ENCODE data around the gene RUNX2. TPM values are rescaled to one million over a fixed set of nuclear protein-coding genes. Genes with fewer than 3 reads are reported as not detected.

RUNX2 gene
- total and polyA plus RNA-seq, 8 donors: 0.80 to 18.7 (median 2.7) TPM; not detected in 1

DNA sequence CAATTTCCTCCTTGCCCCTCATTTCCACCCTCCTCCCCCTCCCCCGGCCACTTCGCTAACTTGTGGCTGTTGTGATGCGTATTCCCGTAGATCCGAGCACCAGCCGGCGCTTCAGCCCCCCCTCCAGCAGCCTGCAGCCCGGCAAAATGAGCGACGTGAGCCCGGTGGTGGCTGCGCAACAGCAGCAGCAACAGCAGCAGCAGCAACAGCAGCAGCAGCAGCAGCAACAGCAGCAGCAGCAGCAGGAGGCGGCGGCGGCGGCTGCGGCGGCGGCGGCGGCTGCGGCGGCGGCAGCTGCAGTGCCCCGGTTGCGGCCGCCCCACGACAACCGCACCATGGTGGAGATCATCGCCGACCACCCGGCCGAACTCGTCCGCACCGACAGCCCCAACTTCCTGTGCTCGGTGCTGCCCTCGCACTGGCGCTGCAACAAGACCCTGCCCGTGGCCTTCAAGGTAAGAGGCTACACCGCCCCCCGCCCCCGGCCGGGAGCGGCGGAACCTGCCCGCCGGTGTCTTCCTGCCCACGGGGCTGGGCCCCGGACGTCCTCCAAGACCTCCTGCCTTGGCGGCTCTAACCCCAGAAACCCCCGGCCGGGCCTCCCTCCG, 94.5 kb downstream of the RUNX2 start:
- intact Hi-C loops (cut with DNase I; ENCODE audit: low total_unique reads): no loop called here
- peak; percentile 36 to 74 for DNase-seq
- peaks cover 3 to 76% (median 49%) of the 10 kb centered on the region in 3 donors for H3K27me3 ChIP-seq
- peaks cover 32 to 51% (median 48%) of the 10 kb centered on the region in 4 donors for H3K4me1 ChIP-seq
- 0 to 1% (median 1%) methylated on average over 31 to 55 of the region's 55 CpGs for WGBS, 5 donors
- peak overlapping the region; percentile 76 to 87 (median 82) for H3K27ac ChIP-seq
- no peaks in the 10 kb centered on the region for H3K36me3 ChIP-seq
- no peaks in the 10 kb centered on the region for H3K9me3 ChIP-seq
- TF ChIP-seq POLR2AphosphoS5 (IDR thresholded peaks at IDR 0.05): no peak
- H3K4me3 ChIP-seq: peak overlapping the region; percentile 56 to 73 (median 63)

DNA sequence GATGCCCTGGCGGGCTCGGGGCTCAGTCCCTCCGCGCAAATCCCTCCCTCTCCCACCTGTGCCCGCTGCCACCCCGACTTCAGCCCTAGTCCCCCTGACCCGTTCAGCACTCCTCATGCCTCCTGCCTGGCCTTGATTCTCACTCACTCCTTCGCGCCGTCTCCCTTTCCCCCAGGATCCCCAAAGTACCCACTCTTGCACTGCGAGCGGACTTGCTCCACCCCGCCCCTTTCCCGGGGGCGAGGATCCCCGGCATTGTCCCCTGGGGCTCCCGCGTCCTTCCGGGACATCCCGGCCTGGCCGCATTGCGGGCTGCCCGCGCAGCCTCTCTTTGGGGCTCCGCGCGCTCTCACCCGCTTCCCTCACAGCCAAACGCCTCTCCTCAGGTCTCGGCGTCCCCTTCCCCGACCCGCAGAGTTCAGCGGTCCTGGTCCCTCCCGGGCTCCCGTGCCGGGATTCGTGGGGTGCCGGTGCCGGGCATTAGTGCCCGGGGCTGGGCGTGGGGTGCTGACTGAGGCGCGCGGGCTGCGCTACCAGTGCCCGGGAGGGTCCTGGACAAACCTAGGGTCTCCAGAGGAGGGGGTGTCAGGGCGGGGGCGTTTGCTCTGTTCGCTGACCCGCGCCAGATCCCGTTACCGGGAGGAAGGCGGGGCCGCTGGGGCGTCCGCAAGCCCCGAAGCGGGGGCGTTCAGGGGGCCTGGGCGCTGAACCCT, 95.1 kb downstream of the RUNX2 start:
- intact Hi-C loops (cut with DNase I; ENCODE audit: low total_unique reads): no loop called here
- Histone ChIP-seq H3K9me3 (no peaks in the 10 kb centered on the region), H3K27ac (peak overlapping the region; percentile 76 to 87 (median 82)), H3K27me3 (peaks cover 3 to 69% (median 49%) of the 10 kb centered on the region in 3 donors), H3K4me3 (peak overlapping the region; percentile 56 to 73 (median 63)), H3K36me3 (no peaks in the 10 kb centered on the region), H3K4me1 (peaks cover 32 to 51% (median 48%) of the 10 kb centered on the region in 4 donors)
- 0 to 1% (median 1%) methylated on average over 36 to 62 of the region's 62 CpGs for WGBS, 5 donors
- TF ChIP-seq EP300 (IDR thresholded peaks at IDR 0.05) (no peak), POLR2A (IDR thresholded peaks at IDR 0.05) (no peak), CTCF (IDR thresholded peaks at IDR 0.05) (no peak), POLR2AphosphoS5 (IDR thresholded peaks at IDR 0.05) (no peak)
- DNase-seq: peak; percentile 31 to 54

DNA sequence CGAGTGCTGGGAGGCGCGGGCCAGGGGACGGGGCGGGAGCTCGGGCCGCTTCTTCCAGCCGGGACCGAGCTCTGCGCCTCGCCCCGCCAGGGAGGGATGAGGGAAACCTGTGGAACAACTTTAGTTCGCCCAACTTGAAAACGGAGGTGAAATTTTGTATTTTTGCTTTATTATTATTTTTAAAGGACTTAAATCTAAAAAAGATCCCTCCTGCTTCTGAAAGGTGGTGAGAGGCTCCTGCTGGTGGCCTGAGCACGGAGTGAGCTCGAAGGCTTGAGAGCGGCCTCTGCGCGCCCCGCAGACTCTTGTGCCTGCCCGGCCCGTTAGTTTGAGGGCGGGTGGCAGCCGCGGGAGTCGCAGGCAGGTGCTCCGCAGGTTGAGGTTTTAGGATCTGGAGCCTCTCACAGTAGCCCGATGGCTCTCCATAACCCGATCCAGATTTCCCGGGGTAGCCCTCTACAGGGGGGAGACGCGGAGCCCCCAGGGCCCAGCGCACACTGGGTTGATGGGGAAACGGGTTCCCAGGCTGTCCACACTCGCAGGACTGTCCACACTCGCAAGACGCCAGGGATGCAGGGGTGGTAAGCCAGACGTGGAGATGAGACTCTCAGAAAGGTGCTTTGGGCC, 95.8 kb downstream of the RUNX2 start:
- intact Hi-C loops (cut with DNase I; ENCODE audit: low total_unique reads): no loop called here
- peak; percentile 36 to 48 for DNase-seq
- Histone ChIP-seq H3K27ac (peak overlapping the region; percentile 76 to 87 (median 82)), H3K9me3 (no peaks in the 10 kb centered on the region), H3K36me3 (no peaks in the 10 kb centered on the region), H3K4me1 (peaks cover 32 to 51% (median 48%) of the 10 kb centered on the region in 4 donors), H3K27me3 (peaks cover 3 to 62% (median 49%) of the 10 kb centered on the region in 3 donors), H3K4me3 (peak overlapping the region; percentile 56 to 73 (median 63))
- WGBS, 5 donors: 13 to 32% (median 14%) methylated on average over 26 to 38 of the region's 38 CpGs
- TF ChIP-seq CTCF (IDR thresholded peaks at IDR 0.05): no peak
- TF ChIP-seq POLR2A (IDR thresholded peaks at IDR 0.05): no peak
- TF ChIP-seq EP300 (IDR thresholded peaks at IDR 0.05): no peak
- no peak for TF ChIP-seq POLR2AphosphoS5 (IDR thresholded peaks at IDR 0.05)

DNA sequence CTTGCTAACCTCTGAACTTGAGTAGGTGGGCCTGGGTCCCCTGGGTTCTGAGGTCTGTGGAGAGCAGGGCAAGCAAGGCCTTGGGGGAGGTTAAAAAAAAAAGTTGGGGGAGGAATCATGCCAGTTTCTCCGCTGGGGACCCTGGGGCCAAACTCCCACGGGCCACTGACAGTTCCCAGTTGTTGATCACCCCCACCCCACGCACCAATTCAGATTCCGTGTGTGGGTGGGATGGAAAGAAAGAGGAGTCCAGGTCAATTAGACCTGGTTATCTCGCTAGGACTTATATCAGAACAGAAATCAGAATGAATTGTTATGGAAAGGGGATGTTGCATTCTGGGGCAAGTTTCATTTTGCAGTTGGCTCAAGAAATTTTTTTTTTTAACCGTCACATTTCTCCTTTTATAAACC, 96.3 kb downstream of the RUNX2 start:
- H3K27ac ChIP-seq: peak overlapping the region; percentile 76 to 87 (median 82)
- no peak for TF ChIP-seq POLR2A (IDR thresholded peaks at IDR 0.05)
- TF ChIP-seq EP300 (IDR thresholded peaks at IDR 0.05): no peak
- no peak for TF ChIP-seq CTCF (IDR thresholded peaks at IDR 0.05)
- TF ChIP-seq POLR2AphosphoS5 (IDR thresholded peaks at IDR 0.05): no peak
- DNase-seq: no peak
- H3K36me3 ChIP-seq: no peaks in the 10 kb centered on the region
- 48 to 69% (median 54%) methylated on average over 6 of the region's 6 CpGs for WGBS, 5 donors
- H3K4me1 ChIP-seq: peaks cover 32 to 47% (median 44%) of the 10 kb centered on the region in 4 donors
- H3K9me3 ChIP-seq: no peaks in the 10 kb centered on the region
- H3K4me3 ChIP-seq: peak overlapping the region; percentile 56 to 73 (median 63)
- intact Hi-C loops (cut with DNase I; ENCODE audit: low total_unique reads): no loop called here
- H3K27me3 ChIP-seq: peaks cover 3 to 57% (median 47%) of the 10 kb centered on the region in 3 donors

Measured in stomach (tissue), 9 donors.